K562 (cell line): Measurements from ENCODE around the gene ATP9A. TPM values are rescaled to one million over a fixed set of nuclear protein-coding genes. Genes with fewer than 3 reads are reported as not detected.
A peak's percentile ranks its signal among the peaks of the same experiment; 100 is the strongest.

Experiments
- ERF ChIP-seq: fragments of 450-650 bp; formaldehyde crosslinking; IDR thresholded peaks from 2 replicates; pipeline ENCODE4 v1.4.0; 2020; ENCODE audit warnings: mild to moderate bottlenecking, mixed read lengths
- NONO ChIP-seq, 2 experiments: fragments of 200-400 bp in 1 of 2; fragments of 450-650 bp in 1 of 2; formaldehyde crosslinking in 1 of 2; IDR thresholded peaks; 2 replicates each; pipeline ENCODE4 v1.6.1; 2017; ENCODE audit warnings: low read depth in 2 of 2, mild to moderate bottlenecking in 2 of 2, moderate library complexity in 2 of 2, low read length in 1 of 2
- polyA plus RNA-seq, 8 experiments: library from polyadenylated mRNA; depleted of rRNA in 4 of 8; stranded (reverse) in 5 of 8; unstranded in 3 of 8; fragments of >200 nt; fragmentation: Nextera tagmentation in 2 of 8; fragmentation: Illumina TruSeq in 1 of 8; extraction: Ambion mirVana in 2 of 8; extraction: Trizol in 1 of 8; gene quantifications; 2 replicates each; pipeline versions ENCODE4 v1.2.1 to v1.2.3, GENCODE V29; 2011 to 2014; ENCODE audit warnings: inconsistent platforms in 1 of 8, missing spikeins in 1 of 8
- total RNA-seq, 7 experiments: library from RNA; depleted of rRNA in 6 of 7; stranded (reverse); fragments of >200 nt in 6 of 7; fragmentation: Illumina TruSeq in 2 of 7; extraction: Trizol in 2 of 7; gene quantifications; 2 replicates each; pipeline versions ENCODE4 v1.2.1 to v1.2.3, GENCODE V29; 2011 to 2021; ENCODE audit warnings: low replicate concordance in 1 of 7
- TF ChIP-seq, protein P1 (sequence below): fragments of 450-650 bp; IDR thresholded peaks from 2 replicates; pipeline ENCODE4 v1.6.1; 2016; ENCODE audit warnings: mild to moderate bottlenecking, moderate library complexity

ATP9A gene
- total and polyA plus RNA-seq, 9 of the 15 experiments (the other 6 are each of a cell fraction or from before 2014, with no cell fraction given): 0.18 to 0.62 (median 0.29) TPM

GRCh38 chr20:51656726-51657260, 111.4 kb downstream of the ATP9A start (continued):
- no peak for TF ChIP-seq NONO (IDR thresholded peaks at IDR 0.05; ENCODE audit: low read depth in 2 of 2, low read length in 1 of 2)
- TF ChIP-seq ERF (CRISPR knock-in tag): no peak
- TF ChIP-seq, protein P1, sequence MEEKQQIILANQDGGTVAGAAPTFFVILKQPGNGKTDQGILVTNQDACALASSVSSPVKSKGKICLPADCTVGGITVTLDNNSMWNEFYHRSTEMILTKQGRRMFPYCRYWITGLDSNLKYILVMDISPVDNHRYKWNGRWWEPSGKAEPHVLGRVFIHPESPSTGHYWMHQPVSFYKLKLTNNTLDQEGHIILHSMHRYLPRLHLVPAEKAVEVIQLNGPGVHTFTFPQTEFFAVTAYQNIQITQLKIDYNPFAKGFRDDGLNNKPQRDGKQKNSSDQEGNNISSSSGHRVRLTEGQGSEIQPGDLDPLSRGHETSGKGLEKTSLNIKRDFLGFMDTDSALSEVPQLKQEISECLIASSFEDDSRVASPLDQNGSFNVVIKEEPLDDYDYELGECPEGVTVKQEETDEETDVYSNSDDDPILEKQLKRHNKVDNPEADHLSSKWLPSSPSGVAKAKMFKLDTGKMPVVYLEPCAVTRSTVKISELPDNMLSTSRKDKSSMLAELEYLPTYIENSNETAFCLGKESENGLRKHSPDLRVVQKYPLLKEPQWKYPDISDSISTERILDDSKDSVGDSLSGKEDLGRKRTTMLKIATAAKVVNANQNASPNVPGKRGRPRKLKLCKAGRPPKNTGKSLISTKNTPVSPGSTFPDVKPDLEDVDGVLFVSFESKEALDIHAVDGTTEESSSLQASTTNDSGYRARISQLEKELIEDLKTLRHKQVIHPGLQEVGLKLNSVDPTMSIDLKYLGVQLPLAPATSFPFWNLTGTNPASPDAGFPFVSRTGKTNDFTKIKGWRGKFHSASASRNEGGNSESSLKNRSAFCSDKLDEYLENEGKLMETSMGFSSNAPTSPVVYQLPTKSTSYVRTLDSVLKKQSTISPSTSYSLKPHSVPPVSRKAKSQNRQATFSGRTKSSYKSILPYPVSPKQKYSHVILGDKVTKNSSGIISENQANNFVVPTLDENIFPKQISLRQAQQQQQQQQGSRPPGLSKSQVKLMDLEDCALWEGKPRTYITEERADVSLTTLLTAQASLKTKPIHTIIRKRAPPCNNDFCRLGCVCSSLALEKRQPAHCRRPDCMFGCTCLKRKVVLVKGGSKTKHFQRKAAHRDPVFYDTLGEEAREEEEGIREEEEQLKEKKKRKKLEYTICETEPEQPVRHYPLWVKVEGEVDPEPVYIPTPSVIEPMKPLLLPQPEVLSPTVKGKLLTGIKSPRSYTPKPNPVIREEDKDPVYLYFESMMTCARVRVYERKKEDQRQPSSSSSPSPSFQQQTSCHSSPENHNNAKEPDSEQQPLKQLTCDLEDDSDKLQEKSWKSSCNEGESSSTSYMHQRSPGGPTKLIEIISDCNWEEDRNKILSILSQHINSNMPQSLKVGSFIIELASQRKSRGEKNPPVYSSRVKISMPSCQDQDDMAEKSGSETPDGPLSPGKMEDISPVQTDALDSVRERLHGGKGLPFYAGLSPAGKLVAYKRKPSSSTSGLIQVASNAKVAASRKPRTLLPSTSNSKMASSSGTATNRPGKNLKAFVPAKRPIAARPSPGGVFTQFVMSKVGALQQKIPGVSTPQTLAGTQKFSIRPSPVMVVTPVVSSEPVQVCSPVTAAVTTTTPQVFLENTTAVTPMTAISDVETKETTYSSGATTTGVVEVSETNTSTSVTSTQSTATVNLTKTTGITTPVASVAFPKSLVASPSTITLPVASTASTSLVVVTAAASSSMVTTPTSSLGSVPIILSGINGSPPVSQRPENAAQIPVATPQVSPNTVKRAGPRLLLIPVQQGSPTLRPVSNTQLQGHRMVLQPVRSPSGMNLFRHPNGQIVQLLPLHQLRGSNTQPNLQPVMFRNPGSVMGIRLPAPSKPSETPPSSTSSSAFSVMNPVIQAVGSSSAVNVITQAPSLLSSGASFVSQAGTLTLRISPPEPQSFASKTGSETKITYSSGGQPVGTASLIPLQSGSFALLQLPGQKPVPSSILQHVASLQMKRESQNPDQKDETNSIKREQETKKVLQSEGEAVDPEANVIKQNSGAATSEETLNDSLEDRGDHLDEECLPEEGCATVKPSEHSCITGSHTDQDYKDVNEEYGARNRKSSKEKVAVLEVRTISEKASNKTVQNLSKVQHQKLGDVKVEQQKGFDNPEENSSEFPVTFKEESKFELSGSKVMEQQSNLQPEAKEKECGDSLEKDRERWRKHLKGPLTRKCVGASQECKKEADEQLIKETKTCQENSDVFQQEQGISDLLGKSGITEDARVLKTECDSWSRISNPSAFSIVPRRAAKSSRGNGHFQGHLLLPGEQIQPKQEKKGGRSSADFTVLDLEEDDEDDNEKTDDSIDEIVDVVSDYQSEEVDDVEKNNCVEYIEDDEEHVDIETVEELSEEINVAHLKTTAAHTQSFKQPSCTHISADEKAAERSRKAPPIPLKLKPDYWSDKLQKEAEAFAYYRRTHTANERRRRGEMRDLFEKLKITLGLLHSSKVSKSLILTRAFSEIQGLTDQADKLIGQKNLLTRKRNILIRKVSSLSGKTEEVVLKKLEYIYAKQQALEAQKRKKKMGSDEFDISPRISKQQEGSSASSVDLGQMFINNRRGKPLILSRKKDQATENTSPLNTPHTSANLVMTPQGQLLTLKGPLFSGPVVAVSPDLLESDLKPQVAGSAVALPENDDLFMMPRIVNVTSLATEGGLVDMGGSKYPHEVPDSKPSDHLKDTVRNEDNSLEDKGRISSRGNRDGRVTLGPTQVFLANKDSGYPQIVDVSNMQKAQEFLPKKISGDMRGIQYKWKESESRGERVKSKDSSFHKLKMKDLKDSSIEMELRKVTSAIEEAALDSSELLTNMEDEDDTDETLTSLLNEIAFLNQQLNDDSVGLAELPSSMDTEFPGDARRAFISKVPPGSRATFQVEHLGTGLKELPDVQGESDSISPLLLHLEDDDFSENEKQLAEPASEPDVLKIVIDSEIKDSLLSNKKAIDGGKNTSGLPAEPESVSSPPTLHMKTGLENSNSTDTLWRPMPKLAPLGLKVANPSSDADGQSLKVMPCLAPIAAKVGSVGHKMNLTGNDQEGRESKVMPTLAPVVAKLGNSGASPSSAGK: peak; percentile 30; the same call in 1 of the 2 replicates
